Fibroblast of skin of left quadriceps (primary cell): ENCODE results near the gene PPP2R3B.
A peak's percentile ranks its signal among the peaks of the same experiment; 100 is the strongest.
"Not testable (repeated sequence)": the region's sequence is repeated elsewhere in the genome, so short reads cannot be mapped to it uniquely, and the experiment has no call there.

Source experiments
- DNase-seq, 2 experiments: peaks; one replicate each; pipeline ENCODE4 v3.0.0-alpha.2; 2013; ENCODE audit warnings: low read depth in 2 of 2

PPP2R3B gene

GRCh38 chrX:386768-387575 is at the start of gene PPP2R3B:
TSS of gene PPP2R3B (minus strand) at chrX:386907. CDS start at chrX:386691, 216 bp downstream.
- peak; percentile 95 to 96 for DNase-seq

DNA sequence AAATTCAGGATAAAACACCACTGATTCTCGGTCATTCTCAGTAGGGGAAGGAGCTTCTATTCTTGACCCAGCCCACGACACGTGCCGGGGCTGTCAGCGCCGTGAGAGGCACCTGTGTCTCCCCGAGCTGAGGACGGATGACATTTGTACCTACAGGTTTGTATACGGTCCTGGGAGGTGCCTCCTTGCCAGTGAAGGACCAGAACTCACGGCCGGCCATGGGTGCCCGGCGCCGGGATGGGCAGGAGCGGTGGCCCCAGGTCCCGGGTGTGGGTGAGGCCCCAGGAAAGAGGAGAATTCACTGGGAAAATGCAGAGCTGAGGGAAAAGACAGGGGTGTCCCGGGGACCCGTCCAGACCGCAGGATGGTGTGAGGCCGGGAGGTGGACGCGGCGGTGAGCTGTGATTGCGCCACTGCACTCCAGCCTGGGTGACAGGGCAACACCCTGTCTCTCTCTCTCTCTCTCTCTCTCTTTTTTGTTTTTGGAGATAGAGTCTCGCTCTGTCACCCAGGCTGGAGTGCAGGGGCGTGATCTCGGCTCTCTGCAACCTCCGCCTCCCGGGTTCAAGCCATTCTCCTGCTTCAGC is 48.9 kb upstream of the PPP2R3B start:
- DNase-seq = no peak

- DNase-seq = no peak
Observed at GRCh38 chrX:434946-435345, 48.2 kb upstream of the PPP2R3B start.

GRCh38 chrX:433771-434170 is 47.1 kb upstream of the PPP2R3B start:
- no peak for DNase-seq

- DNase-seq = not testable (repeated sequence)
Observed at GRCh38 chrX:432666-433065, 46.0 kb upstream of the PPP2R3B start.

DNA sequence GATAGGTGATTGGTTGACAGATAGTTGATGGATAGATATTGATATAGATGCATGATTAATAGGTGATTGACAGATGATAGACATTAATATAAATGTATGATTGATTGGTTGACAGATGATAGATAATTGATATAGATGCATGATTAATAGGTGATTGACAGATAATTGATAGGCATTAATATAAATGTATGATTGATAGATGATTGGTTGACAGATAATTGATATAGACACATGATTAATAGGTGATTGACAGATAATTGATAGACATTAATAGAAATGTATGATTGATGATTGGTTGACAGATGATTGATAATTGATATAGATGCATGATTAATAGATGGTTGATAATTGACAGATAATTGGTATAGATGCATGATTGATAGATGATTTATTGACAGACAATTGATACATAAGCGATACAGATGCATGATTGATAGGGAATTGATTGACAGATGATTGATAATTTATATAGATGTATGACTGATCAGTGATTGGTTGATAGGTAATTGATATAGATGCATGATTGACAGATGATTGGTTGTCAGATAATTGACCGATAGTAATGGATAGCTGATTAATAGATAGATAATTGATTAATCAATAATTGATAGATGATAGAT is 44.9 kb upstream of the PPP2R3B start:
- DNase-seq = no peak

GRCh38 chrX:431056-431455 is 44.3 kb upstream of the PPP2R3B start:
- DNase-seq = no peak

DNA sequence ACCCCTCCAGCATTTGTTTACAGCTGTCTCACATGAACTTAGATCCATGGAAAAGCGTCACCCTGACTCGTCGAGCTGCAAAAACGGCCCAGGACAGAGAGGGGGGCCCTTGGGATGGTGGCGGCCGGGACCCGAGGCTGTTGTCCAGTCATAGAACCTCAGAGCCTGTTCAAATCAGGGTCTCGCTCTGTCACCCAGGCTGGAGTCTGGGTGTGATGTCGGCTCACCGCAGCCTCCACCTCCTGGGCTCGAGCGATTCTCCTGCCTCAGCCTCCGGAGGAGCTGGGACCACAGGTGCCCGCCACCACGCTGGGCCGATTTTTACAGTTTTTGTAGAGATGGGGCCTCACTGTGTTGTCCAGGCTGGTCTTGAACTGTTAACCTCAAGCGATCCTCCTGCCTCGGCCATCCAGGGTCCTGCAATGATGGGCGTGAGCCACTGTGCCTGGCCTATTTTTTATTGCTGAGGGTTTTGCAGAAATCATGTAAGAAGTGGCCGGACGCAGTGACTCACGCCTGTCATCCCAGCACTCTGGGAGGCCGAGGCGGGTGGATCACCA is 42.6 kb upstream of the PPP2R3B start:
- DNase-seq = no peak

DNA sequence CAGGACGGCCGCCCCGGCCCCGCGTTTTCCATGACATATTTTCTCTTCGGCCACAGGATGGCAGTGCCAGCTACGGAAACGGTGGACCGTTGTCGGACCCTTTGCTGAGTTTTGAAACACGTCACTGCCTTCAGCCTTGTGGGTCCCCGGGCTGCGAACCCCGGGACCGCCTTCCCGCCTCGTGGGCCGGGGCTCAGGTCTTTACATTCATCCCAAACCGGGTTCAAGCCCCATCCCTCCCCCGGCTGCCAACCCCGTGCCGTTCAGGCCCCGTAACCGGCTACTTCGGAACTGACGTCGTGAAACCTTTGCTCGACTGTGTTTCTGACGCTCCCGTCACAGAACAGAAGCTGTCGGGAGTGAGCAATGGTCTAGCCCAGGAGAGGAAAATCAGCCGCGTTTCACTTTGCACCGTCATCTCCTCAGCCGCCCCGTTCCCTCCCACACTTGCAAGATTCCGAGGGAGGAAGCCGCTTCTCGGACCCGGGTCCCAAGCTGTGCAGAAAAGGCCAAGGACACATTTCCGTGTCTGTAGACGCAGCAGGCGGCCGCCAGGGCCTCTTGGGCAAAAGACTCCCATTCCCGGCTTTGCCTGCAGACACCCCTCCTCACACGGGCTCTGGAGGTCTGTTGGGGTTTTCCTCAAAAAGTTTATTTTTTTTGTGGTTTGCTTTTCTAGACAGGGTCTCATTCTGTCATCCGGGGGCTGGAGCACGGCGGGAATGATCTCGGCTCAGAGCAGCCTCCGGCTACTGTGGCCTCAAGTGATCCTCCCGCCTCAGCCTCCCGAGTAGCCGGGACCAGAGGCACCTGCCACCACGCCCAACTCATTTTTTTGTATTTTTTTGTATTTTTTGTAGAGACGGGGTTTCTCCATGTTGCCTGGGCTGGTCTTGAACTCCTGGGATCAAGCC is 41.4 kb upstream of the PPP2R3B start:
- peak; percentile 30 to 38 for DNase-seq

DNA sequence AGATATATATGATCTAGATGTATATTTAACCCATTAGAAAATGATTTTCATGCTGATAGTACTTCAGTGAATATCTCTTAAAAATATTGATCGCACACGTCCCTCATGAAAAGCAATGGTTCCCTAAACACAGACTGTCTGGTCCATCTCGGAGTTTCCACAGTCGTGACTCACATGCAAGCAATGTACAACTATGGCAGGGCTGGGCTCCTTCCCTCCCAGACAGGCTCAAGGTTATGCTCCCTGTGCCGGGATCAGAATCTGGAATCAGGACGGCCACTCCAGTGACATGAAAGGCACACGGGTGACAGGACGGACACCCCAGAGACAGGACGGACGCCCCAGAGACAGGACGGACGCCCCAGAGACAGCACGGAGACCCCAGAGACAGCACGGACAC is 40.2 kb upstream of the PPP2R3B start:
- DNase-seq = no peak

GRCh38 chrX:425056-425455 is 38.3 kb upstream of the PPP2R3B start:
- no peak for DNase-seq

- no peak for DNase-seq
Observed at GRCh38 chrX:421646-422391, 35.1 kb upstream of the PPP2R3B start.

GRCh38 chrX:420496-421223 is 34.0 kb upstream of the PPP2R3B start:
- no peak for DNase-seq

DNA sequence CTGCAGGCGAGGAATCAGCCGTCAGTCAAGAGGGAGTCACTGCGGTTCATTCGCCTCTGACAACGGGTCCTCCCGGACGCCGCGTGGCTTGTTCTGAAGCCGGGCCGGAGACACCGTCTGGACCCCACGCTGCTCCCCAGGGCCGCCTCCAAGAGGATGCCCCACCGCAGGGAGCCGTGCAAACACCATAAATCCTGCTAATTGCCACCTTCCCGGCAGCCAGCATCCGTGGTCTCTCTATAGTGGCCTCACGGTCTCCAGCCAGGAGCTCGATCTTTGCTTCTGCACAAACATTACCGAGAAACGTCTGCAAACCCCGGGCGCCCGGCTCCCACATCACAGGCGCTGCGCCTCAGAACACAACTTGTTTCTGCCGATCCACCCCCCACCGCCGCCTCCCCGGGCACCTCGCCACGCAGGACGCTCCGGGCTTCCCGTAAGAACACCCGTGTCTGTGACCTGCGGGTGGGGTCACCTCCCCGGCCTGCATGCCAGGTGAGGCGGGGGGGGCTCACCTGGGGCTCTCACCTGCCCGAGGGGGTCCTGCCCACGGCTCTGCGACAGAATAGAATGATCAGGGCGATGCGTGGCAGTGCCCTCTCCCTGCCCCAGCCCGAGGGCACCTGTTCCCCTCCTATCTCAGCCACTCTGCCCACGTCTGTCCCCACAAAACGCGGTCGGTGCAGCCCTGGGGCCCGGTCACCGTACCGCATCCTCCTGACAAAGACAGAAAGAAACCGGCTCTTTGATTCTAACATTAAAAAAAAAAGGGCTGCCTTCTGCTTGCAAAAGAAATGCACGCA is 32.4 kb upstream of the PPP2R3B start:
- no peak for DNase-seq

- not testable (repeated sequence) for DNase-seq
Observed at GRCh38 chrX:415498-415897, 28.8 kb upstream of the PPP2R3B start.

- peak in 1 of 2 experiments; percentile 7 for DNase-seq
Observed at GRCh38 chrX:413322-414201, 26.9 kb upstream of the PPP2R3B start.

- no peak for DNase-seq
Observed at GRCh38 chrX:410296-410695, 23.6 kb upstream of the PPP2R3B start.

- no peak for DNase-seq
Observed at GRCh38 chrX:405149-405548, 18.4 kb upstream of the PPP2R3B start.
